HG03135 (cell line): ENCODE measurements around the gene TANGO2.

ENCODE experiments used
- ATAC-seq: cut with Tn5 transposase; IDR thresholded peaks from one replicate; pipeline ENCODE4 v1.9.1; 2021; ENCODE audit warnings: mild to moderate bottlenecking, moderate library complexity; ENCODE audit not compliant: unreplicated experiment

TANGO2 gene

GRCh38 chr22:19994851-19995610, 25.9 kb upstream of the TANGO2 start:
- no peak for ATAC-seq

- ATAC-seq: no peak
These were observed 25.1 kb upstream of the TANGO2 start for GRCh38 chr22:19995611-19996339.

GRCh38 chr22:19996694-19997384, 24.1 kb upstream of the TANGO2 start:
- no peak for ATAC-seq

- no peak for ATAC-seq
These were observed 23.2 kb upstream of the TANGO2 start for GRCh38 chr22:19997561-19998231.

GRCh38 chr22:19998232-19998951, 22.5 kb upstream of the TANGO2 start:
- no peak for ATAC-seq

- no peak for ATAC-seq
These were observed 21.7 kb upstream of the TANGO2 start for GRCh38 chr22:19998991-19999820.

GRCh38 chr22:20000246-20001081, 20.4 kb upstream of the TANGO2 start:
- ATAC-seq: no peak

GRCh38 chr22:20001082-20001638, 19.8 kb upstream of the TANGO2 start:
- ATAC-seq: no peak

- ATAC-seq: no peak
These were observed 18.8 kb upstream of the TANGO2 start for GRCh38 chr22:20002128-20002527.

GRCh38 chr22:20002636-20003035, 18.3 kb upstream of the TANGO2 start:
- ATAC-seq: no peak

GRCh38 chr22:20003304-20003703, 17.6 kb upstream of the TANGO2 start:
- ATAC-seq: no peak

GRCh38 chr22:20004464-20004863, 16.4 kb upstream of the TANGO2 start:
- ATAC-seq: no peak

GRCh38 chr22:20008221-20008995, 12.5 kb upstream of the TANGO2 start:
- ATAC-seq: no peak

- no peak for ATAC-seq
These were observed 11.9 kb upstream of the TANGO2 start for GRCh38 chr22:20009018-20009491.

- ATAC-seq: no peak
These were observed 11.2 kb upstream of the TANGO2 start for GRCh38 chr22:20009582-20010306.

GRCh38 chr22:20010307-20011122, 10.4 kb upstream of the TANGO2 start:
- no peak for ATAC-seq
